A549 (cell line): ENCODE measurements around the gene LRIG3. TPM values are rescaled to one million over a fixed set of nuclear protein-coding genes. Genes with fewer than 3 reads are reported as not detected.
"Not testable (repeated sequence)": the region's sequence is repeated elsewhere in the genome, so short reads cannot be mapped to it uniquely, and the experiment has no call there.

Experiments used
- ATAC-seq, 2 experiments: fragments of 200-7000 bp in 1 of 2; fragments of >200 bp in 1 of 2; cut with Nextera tagmentation in 1 of 2; cut with Tn5 transposase in 1 of 2; 3 replicates each; pipeline versions ENCODE4 v1.8.0 to v1.9.1; 2018 to 2020; ENCODE audit warnings: mild to moderate bottlenecking in 1 of 2, moderate library complexity in 1 of 2
- CTCF ChIA-PET: fragments of 300-600 bp; sonication (Branson Sonifier 250); formaldehyde crosslinking; extraction: SDS; loops from one replicate; lab custom pipeline; 2021; ENCODE audit warnings: antibody characterized with exemption, inconsistent platforms; lab: Yijun Ruan, JAX
- POLR2A ChIA-PET: fragments of 350-600 bp; formaldehyde crosslinking; extraction: SDS; loops from one replicate; lab custom pipeline; 2021; ENCODE audit warnings: antibody characterized with exemption, inconsistent platforms; lab: Yijun Ruan, JAX
- DNase-seq, 2 experiments: peaks; one replicate each; pipeline versions ENCODE4 v3.0.0 to v3.0.0-alpha.2; 2011 to 2016; ENCODE audit warnings: low read depth in 1 of 2, low spot score in 1 of 2
- FAIRE-seq: peaks from 2 replicates; lab custom pipeline; 2011; peaks lifted over from hg19 to GRCh38; lab: Jason Lieb, UNC
- H3K27ac ChIP-seq, 2 experiments: fragments of >200 bp; sonication (Bioruptor Twin); formaldehyde crosslinking; 3 replicates each; pipeline ENCODE4 v1.5.1; 2016 to 2017
- H3K4me1 ChIP-seq: fragments of >200 bp; sonication (Bioruptor Twin); formaldehyde crosslinking; 3 replicates; pipeline ENCODE4 v1.6.1; 2016
- H3K4me2 ChIP-seq: fragments of >200 bp; sonication (Bioruptor Twin); formaldehyde crosslinking; 3 replicates; pipeline ENCODE4 v1.6.1; 2016
- H3K4me3 ChIP-seq: fragments of >200 bp; sonication (Bioruptor Twin); formaldehyde crosslinking; 3 replicates; pipeline ENCODE4 v1.5.1; 2016
- H3K9me3 ChIP-seq: fragments of >200 bp; sonication (Bioruptor Twin); formaldehyde crosslinking; 3 replicates; pipeline ENCODE4 v1.6.1; 2016
- BHLHE40 ChIP-seq: IDR thresholded peaks from 2 replicates; pipeline ENCODE4 v1.6.1; 2012; ENCODE audit warnings: low read depth, low read length, inconsistent platforms
- CBX2 ChIP-seq: fragments of 200-600 bp; sonication (generic); IDR thresholded peaks from 2 replicates; pipeline ENCODE4 v1.6.1; 2016; ENCODE audit warnings: low read depth, mild to moderate bottlenecking, borderline replicate concordance
- CBX8 ChIP-seq: fragments of 200-600 bp; sonication (generic); IDR thresholded peaks from 2 replicates; pipeline ENCODE4 v1.6.1; 2016
- CEBPB ChIP-seq, 2 experiments: fragments of >200 bp in 1 of 2; sonication (Bioruptor Twin) in 1 of 2; formaldehyde crosslinking in 1 of 2; IDR thresholded peaks; 2 replicates each; pipeline ENCODE4 v1.6.1; 2012 to 2016
- CHD4 ChIP-seq: fragments of 200-600 bp; sonication (generic); IDR thresholded peaks from 2 replicates; pipeline ENCODE4 v1.6.1; 2016; ENCODE audit warnings: antibody characterized with exemption, mild to moderate bottlenecking, borderline replicate concordance
- EHMT2 ChIP-seq: fragments of 200-600 bp; sonication (generic); IDR thresholded peaks from 2 replicates; pipeline ENCODE4 v1.6.1; 2016; ENCODE audit warnings: antibody characterized with exemption, low read depth, mild to moderate bottlenecking, moderate library complexity
- EP300 ChIP-seq, 2 experiments: fragments of >200 bp; sonication (Bioruptor Twin); formaldehyde crosslinking; IDR thresholded peaks; 2 replicates in 1 of 2; 3 replicates in 1 of 2; pipeline ENCODE4 v1.6.1; 2016 to 2017
- ESRRA ChIP-seq: fragments of 150-350 bp; IDR thresholded peaks from 2 replicates; pipeline ENCODE4 v1.6.1; 2014; ENCODE audit warnings: mild to moderate bottlenecking, low read length, borderline replicate concordance
- FOSB ChIP-seq: fragments of 250-450 bp; sonication (Bioruptor Pico); IDR thresholded peaks from 2 replicates; pipeline ENCODE4 v1.5.0; 2020; ENCODE audit warnings: mild to moderate bottlenecking, moderate library complexity
- FOSL2 ChIP-seq, 2 experiments: fragments of 450-650 bp in 1 of 2; fragments of >200 bp in 1 of 2; sonication (Bioruptor Twin) in 1 of 2; formaldehyde crosslinking; IDR thresholded peaks; 2 replicates each; pipeline versions ENCODE4 v1.5.0 to v1.6.1; 2016 to 2020; ENCODE audit warnings: mild to moderate bottlenecking in 1 of 2, moderate library complexity in 1 of 2
- HOXB5 ChIP-seq: fragments of 250-450 bp; sonication (Bioruptor Pico); IDR thresholded peaks from 2 replicates; pipeline ENCODE4 v1.5.0; 2020; ENCODE audit warnings: mild to moderate bottlenecking, moderate library complexity
- KDM5A ChIP-seq: fragments of 200-600 bp; sonication (generic); IDR thresholded peaks from 2 replicates; pipeline ENCODE4 v1.6.1; 2016; ENCODE audit warnings: antibody characterized with exemption, mild to moderate bottlenecking
- MAFK ChIP-seq: fragments of 450-650 bp; IDR thresholded peaks from 2 replicates; pipeline ENCODE4 v1.6.1; 2014; ENCODE audit not compliant: partially characterized antibody
- MAZ ChIP-seq: fragments of 150-350 bp; IDR thresholded peaks from 2 replicates; pipeline ENCODE4 v1.6.1; 2014; ENCODE audit warnings: antibody characterized with exemption, low read depth, low read length, borderline replicate concordance
- NFE2L2 ChIP-seq: fragments of 150-350 bp; conservative IDR thresholded peaks from 2 replicates; pipeline ENCODE4 v1.6.1; 2014; ENCODE audit warnings: low read length
- NPAS2 ChIP-seq: fragments of 250-450 bp; sonication (Bioruptor Pico); IDR thresholded peaks from 2 replicates; pipeline ENCODE4 v1.8.0; 2022; ENCODE audit warnings: mild to moderate bottlenecking, moderate library complexity, borderline replicate concordance
- PHF8 ChIP-seq: fragments of 200-600 bp; sonication (generic); IDR thresholded peaks from 2 replicates; pipeline ENCODE4 v1.6.1; 2016; ENCODE audit warnings: low read depth, mild to moderate bottlenecking, antibody characterized with exemption, moderate library complexity, borderline replicate concordance
- RCOR1 ChIP-seq: fragments of 150-350 bp; IDR thresholded peaks from 2 replicates; pipeline ENCODE4 v1.6.1; 2014; ENCODE audit warnings: antibody characterized with exemption, low read length, low read depth
- RFX5 ChIP-seq: fragments of 450-650 bp; IDR thresholded peaks from 2 replicates; pipeline ENCODE4 v1.7.1; 2014; ENCODE audit warnings: antibody characterized with exemption, mild to moderate bottlenecking, moderate library complexity
- SREBF2 ChIP-seq: fragments of 450-650 bp; IDR thresholded peaks from 2 replicates; pipeline ENCODE4 v1.6.1; 2014; ENCODE audit warnings: mild to moderate bottlenecking, moderate library complexity
- TFCP2L1 ChIP-seq: fragments of 250-450 bp; sonication (Bioruptor Pico); IDR thresholded peaks from 2 replicates; pipeline ENCODE4 v1.5.0; 2021; ENCODE audit warnings: mild to moderate bottlenecking
- ZC3H11A ChIP-seq: fragments of 450-650 bp; IDR thresholded peaks from 2 replicates; pipeline ENCODE4 v1.6.1; 2014; ENCODE audit warnings: antibody characterized with exemption, mild to moderate bottlenecking
- ZFP36 ChIP-seq: fragments of 450-650 bp; IDR thresholded peaks from 2 replicates; pipeline ENCODE4 v1.6.1; 2014; ENCODE audit warnings: borderline replicate concordance; ENCODE audit not compliant: partially characterized antibody
- ZSCAN20 ChIP-seq: fragments of 250-450 bp; sonication (Bioruptor Pico); IDR thresholded peaks from 2 replicates; pipeline ENCODE4 v1.8.0; 2022; ENCODE audit warnings: mild to moderate bottlenecking, moderate library complexity
- WGBS: methylation state at CpG from one replicate; pipeline ENCODE4 v1.1.6; 2017; ENCODE audit errors: missing lambda C conversion rate; 5-methylcytosine and 5-hydroxymethylcytosine counted together
- polyA plus RNA-seq, 4 experiments: library from polyadenylated mRNA; depleted of rRNA in 3 of 4; stranded (reverse); fragments of >200 nt; fragmentation: RNase III in 1 of 4; extraction: RNeasy Plus Mini Kit Qiagen cat#74134 plus additional on column Dnase treatment in 1 of 4; gene quantifications; 2 replicates in 3 of 4; 3 replicates in 1 of 4; pipeline ENCODE4 v1.2.3, GENCODE V29; 2011 to 2017
- TF ChIP-seq, protein P1 (sequence below): fragments of 200-600 bp; sonication (generic); IDR thresholded peaks from 2 replicates; pipeline ENCODE4 v1.6.1; 2016; ENCODE audit warnings: antibody characterized with exemption, mild to moderate bottlenecking, moderate library complexity
- TF ChIP-seq, protein P2 (sequence below): fragments of >200 bp; sonication (Bioruptor Twin); formaldehyde crosslinking; IDR thresholded peaks from 3 replicates; pipeline ENCODE4 v1.6.1; 2016

LRIG3 gene
- polyA plus RNA-seq, 2 of the 4 experiments (the other 2 are of a cell fraction), result 3.7 to 16.4 TPM

DNA sequence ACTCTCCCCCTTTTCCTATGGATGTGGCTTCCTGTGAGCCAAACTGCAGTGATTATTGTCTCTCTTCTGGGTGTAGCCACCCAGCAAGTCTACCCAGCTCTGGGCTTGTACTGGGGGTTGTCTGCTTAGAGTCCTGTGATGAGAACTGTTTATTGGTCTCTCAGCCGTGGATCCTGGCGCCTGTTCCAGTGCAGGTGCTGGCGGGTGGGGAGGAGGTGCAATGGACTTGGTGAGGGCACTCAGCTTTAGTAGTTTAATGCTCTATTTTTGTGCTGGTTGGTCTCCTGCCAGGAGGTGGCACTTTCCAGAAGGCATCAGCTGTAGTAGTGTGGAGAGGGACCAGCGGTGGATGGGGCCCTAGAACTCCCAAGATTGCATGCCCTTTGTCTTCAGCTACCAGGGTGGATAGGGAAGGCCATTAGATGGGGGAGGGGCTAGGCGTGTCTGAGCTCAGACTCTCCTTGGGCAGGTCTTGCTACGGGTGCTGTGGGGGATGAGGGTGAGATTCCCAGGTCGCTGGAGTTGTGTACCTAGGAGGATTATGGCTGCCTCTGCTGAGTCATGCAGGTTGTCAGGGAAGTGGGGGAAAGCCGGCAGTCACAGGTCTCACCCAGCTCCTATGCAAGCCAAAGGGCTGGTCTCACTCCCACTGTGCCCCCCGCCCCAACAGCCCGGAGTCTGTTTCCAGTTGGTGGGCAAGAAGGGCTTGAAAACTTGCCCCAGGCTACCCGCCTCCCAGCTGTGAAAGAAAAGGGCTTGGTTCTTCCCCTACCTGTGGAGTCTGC, 29.8 kb upstream of the LRIG3 start:
- H3K4me2 ChIP-seq, H3K4me3 ChIP-seq, H3K9me3 ChIP-seq, POLR2A ChIA-PET, CTCF ChIA-PET, H3K4me1 ChIP-seq, FAIRE-seq, ATAC-seq: not testable (repeated sequence)
- 65% methylated on average over 11 of the region's 11 CpGs for WGBS
- H3K27ac ChIP-seq, result peak overlapping the region in 1 of 2 experiments; percentile 43; a peak in 1 of 6 replicates
- peak in 1 of 2 experiments; percentile 4 for DNase-seq

DNA sequence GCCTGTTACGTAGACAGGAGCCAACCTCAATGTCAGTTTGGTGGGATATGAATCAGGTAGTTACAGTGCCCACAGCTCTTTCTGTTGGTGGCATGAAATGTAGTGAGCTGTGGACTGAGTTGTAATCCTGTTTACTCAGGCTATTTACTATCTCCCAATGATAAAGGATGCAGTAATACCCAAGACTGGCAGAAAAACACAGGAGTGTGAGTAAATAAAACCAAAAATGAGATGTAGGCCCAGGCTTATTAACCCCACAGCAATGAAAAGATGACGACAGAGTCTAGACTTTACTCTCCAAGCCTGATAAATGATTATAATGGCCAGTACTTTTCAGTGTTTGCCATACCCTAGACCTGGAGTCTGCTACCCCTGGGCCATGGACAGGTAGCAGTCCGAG, 22.8 kb upstream of the LRIG3 start:
- ChIA-PET CTCF (no interaction called here), POLR2A (no interaction called here)
- Histone ChIP-seq H3K9me3 (no peaks in the 10 kb centered on the region), H3K4me3 (no peak overlapping the region), H3K4me2 (no peak overlapping the region), H3K27ac (no peak overlapping the region), H3K4me1 (no peaks in the 10 kb centered on the region)
- FAIRE-seq (no peak), DNase-seq (no peak), ATAC-seq (no peak)
- WGBS, result 87% methylated on average over 3 of the region's 3 CpGs
- TF ChIP-seq EHMT2, result no peak
- no peak for TF ChIP-seq BHLHE40
- TF ChIP-seq RFX5, result no peak
- TF ChIP-seq ZFP36, result no peak
- TF ChIP-seq HOXB5 (CRISPR knock-in tag), result no peak
- TF ChIP-seq ESRRA, result no peak
- no peak for TF ChIP-seq TFCP2L1 (CRISPR knock-in tag)
- no peak for TF ChIP-seq MAFK
- no peak for TF ChIP-seq MAZ
- no peak for TF ChIP-seq PHF8
- TF ChIP-seq FOSB (CRISPR knock-in tag), result no peak

DNA sequence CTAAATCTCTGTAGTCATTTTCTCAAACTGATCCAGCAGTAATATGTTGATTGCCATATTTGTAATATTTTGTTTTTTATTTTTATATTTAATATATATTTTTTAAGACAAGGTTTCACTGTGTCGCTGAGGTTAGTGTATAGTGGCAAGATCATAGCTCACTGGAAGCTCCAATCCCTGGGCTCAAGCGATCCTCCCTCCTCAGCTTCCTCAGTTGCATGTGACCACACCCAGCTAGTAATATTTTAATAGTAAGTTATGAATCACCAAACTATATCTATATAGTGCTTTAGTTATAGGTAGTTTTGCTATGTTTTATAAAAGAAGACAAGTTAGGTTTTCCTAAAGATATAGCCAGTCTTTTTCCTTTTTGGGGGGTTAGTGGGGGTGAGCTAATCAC, 22.0 kb upstream of the LRIG3 start:
- Histone ChIP-seq H3K4me1 (no peaks in the 10 kb centered on the region), H3K9me3 (no peaks in the 10 kb centered on the region), H3K4me2 (no peak overlapping the region), H3K27ac (no peak overlapping the region), H3K4me3 (no peak overlapping the region)
- POLR2A ChIA-PET, result no interaction called here
- no peak for DNase-seq
- FAIRE-seq, result no peak
- CTCF ChIA-PET, result interaction anchor here (1.5 kb wide), 1 partner anchor 10 kb away, joined by 4 read pairs; no protein-coding TSS in a partner anchor
- ATAC-seq, result no peak
- 64% methylated on average over 2 of the region's 2 CpGs for WGBS
- no peak for TF ChIP-seq CHD4
- no peak for TF ChIP-seq CBX8
- no peak for TF ChIP-seq FOSL2 (IDR thresholded peaks at IDR 0.05)
- TF ChIP-seq FOSL2 (CRISPR knock-in tag; IDR thresholded peaks at IDR 0.05), result no peak
- TF ChIP-seq RFX5, result no peak
- no peak for TF ChIP-seq ZSCAN20 (CRISPR knock-in tag)
- no peak for TF ChIP-seq BHLHE40
- no peak for TF ChIP-seq CEBPB (IDR thresholded peaks at IDR 0.05)
- TF ChIP-seq CBX2, result no peak
- no peak for TF ChIP-seq NPAS2 (CRISPR knock-in tag)

DNA sequence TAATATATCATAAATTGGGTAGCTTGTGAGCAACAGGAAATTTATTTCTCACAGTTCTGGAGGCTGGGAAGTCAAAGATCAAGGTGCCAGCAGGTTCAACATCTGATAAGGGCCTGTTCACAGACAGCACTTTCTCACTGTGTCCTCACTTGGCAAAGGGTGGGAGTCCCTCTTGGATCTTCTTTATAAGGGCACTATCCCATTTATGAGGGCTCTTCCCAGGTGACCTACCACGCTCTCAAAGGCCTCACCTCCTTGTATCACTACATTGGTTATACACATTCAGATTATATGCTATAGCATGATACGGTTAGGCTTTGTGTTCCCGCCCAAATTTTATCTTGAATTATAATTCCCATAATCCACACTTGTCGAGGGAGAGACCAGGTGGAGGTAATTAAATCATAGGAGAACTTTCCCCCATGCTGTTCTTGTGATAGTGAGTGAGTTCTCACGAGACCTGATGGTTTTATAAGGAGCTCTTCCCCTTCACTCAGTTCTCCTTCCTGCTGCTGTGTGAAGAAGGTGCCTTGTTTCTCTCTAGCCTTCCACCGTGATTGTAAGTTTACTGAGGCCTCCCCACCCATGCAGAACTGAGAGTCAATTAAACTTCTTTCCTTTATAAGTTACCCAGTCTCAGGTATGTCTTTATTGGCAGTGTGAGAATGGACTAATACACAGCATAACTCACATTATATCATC, 19.2 kb upstream of the LRIG3 start:
- no peak overlapping the region for H3K4me3 ChIP-seq
- no peak for ATAC-seq
- no peaks in the 10 kb centered on the region for H3K9me3 ChIP-seq
- ChIA-PET POLR2A (no interaction called here), CTCF (no interaction called here)
- no peaks in the 10 kb centered on the region for H3K4me1 ChIP-seq
- no peak overlapping the region for H3K4me2 ChIP-seq
- H3K27ac ChIP-seq, result no peak overlapping the region
- no peak for FAIRE-seq
- 58% methylated on average over 6 of the region's 6 CpGs for WGBS
- DNase-seq, result no peak
- TF ChIP-seq EP300 (IDR thresholded peaks at IDR 0.05), result no peak
- TF ChIP-seq MAFK, result no peak
- TF ChIP-seq NFE2L2, result no peak
- no peak for TF ChIP-seq ZSCAN20 (CRISPR knock-in tag)
- TF ChIP-seq ZC3H11A, result no peak
- TF ChIP-seq, protein P1, sequence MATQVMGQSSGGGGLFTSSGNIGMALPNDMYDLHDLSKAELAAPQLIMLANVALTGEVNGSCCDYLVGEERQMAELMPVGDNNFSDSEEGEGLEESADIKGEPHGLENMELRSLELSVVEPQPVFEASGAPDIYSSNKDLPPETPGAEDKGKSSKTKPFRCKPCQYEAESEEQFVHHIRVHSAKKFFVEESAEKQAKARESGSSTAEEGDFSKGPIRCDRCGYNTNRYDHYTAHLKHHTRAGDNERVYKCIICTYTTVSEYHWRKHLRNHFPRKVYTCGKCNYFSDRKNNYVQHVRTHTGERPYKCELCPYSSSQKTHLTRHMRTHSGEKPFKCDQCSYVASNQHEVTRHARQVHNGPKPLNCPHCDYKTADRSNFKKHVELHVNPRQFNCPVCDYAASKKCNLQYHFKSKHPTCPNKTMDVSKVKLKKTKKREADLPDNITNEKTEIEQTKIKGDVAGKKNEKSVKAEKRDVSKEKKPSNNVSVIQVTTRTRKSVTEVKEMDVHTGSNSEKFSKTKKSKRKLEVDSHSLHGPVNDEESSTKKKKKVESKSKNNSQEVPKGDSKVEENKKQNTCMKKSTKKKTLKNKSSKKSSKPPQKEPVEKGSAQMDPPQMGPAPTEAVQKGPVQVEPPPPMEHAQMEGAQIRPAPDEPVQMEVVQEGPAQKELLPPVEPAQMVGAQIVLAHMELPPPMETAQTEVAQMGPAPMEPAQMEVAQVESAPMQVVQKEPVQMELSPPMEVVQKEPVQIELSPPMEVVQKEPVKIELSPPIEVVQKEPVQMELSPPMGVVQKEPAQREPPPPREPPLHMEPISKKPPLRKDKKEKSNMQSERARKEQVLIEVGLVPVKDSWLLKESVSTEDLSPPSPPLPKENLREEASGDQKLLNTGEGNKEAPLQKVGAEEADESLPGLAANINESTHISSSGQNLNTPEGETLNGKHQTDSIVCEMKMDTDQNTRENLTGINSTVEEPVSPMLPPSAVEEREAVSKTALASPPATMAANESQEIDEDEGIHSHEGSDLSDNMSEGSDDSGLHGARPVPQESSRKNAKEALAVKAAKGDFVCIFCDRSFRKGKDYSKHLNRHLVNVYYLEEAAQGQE, result no peak
- no peak for TF ChIP-seq SREBF2
- TF ChIP-seq, protein P2, sequence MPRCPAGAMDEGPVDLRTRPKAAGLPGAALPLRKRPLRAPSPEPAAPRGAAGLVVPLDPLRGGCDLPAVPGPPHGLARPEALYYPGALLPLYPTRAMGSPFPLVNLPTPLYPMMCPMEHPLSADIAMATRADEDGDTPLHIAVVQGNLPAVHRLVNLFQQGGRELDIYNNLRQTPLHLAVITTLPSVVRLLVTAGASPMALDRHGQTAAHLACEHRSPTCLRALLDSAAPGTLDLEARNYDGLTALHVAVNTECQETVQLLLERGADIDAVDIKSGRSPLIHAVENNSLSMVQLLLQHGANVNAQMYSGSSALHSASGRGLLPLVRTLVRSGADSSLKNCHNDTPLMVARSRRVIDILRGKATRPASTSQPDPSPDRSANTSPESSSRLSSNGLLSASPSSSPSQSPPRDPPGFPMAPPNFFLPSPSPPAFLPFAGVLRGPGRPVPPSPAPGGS, result no peak
- no peak for TF ChIP-seq RCOR1
- no peak for TF ChIP-seq KDM5A
